Activated naive CD8-positive, alpha-beta T cell (primary cell): ENCODE measurements around the gene PHF20.
"Not testable (repeated sequence)": the region's sequence is repeated elsewhere in the genome, so short reads cannot be mapped to it uniquely, and the experiment has no call there.

ENCODE experiments used
- H3K27ac Mint-ChIP-seq: one replicate; pipeline ENCODE4 v1.8.0; 2021; ENCODE audit warnings: mixed read lengths
- H3K27me3 Mint-ChIP-seq: one replicate; pipeline ENCODE4 v1.8.0; 2021; ENCODE audit warnings: mixed read lengths
- H3K36me3 Mint-ChIP-seq: one replicate; pipeline ENCODE4 v1.8.0; 2021; ENCODE audit warnings: mixed read lengths
- H3K4me1 Mint-ChIP-seq: one replicate; pipeline ENCODE4 v1.8.0; 2021; ENCODE audit warnings: low read depth, mixed read lengths
- H3K4me3 Mint-ChIP-seq: one replicate; pipeline ENCODE4 v1.8.0; 2021; ENCODE audit warnings: mild to moderate bottlenecking, mixed read lengths
- H3K9me3 Mint-ChIP-seq: one replicate; pipeline ENCODE4 v1.8.0; 2021; ENCODE audit warnings: low read depth, mixed read lengths

The PHF20 gene

GRCh38 chr20:35954907-35955251, 183.1 kb downstream of the PHF20 start:
- H3K36me3 Mint-ChIP-seq = peaks cover 3% of the 10 kb centered on the region
- H3K4me1 Mint-ChIP-seq = peaks cover 25% of the 10 kb centered on the region
- H3K27me3 Mint-ChIP-seq = no peaks in the 10 kb centered on the region
- peak overlapping the region; percentile 100 for H3K27ac Mint-ChIP-seq
- peak overlapping the region; percentile 99 for H3K4me3 Mint-ChIP-seq
- H3K9me3 Mint-ChIP-seq = peaks cover 6% of the 10 kb centered on the region

- H3K4me3 Mint-ChIP-seq = no peak overlapping the region
- peaks cover 3% of the 10 kb centered on the region for H3K36me3 Mint-ChIP-seq
- H3K27me3 Mint-ChIP-seq = no peaks in the 10 kb centered on the region
- H3K27ac Mint-ChIP-seq = no peak overlapping the region
- H3K4me1 Mint-ChIP-seq = peaks cover 21% of the 10 kb centered on the region
- H3K9me3 Mint-ChIP-seq = peaks cover 6% of the 10 kb centered on the region
Observed at GRCh38 chr20:35956616-35957015, 184.8 kb downstream of the PHF20 start.

- not testable (repeated sequence) for H3K4me1 Mint-ChIP-seq, H3K27me3 Mint-ChIP-seq, H3K9me3 Mint-ChIP-seq, H3K36me3 Mint-ChIP-seq, H3K4me3 Mint-ChIP-seq, H3K27ac Mint-ChIP-seq
Observed at GRCh38 chr20:35959291-35959690, 187.5 kb downstream of the PHF20 start.

- H3K36me3 Mint-ChIP-seq = no peaks in the 10 kb centered on the region
- H3K4me3 Mint-ChIP-seq = no peak overlapping the region
- H3K9me3 Mint-ChIP-seq = peaks cover 6% of the 10 kb centered on the region
- H3K27ac Mint-ChIP-seq = no peak overlapping the region
- H3K27me3 Mint-ChIP-seq = no peaks in the 10 kb centered on the region
- peaks cover 3% of the 10 kb centered on the region for H3K4me1 Mint-ChIP-seq
Observed at GRCh38 chr20:35963878-35964277, 192.1 kb downstream of the PHF20 start.

- Mint-ChIP-seq H3K27ac (no peak within 1 kb of the TSS), H3K4me3 (no peak within 1 kb of the TSS), H3K4me1 (peaks cover 3% of the 10 kb centered on the region), H3K9me3 (no peaks in the 10 kb centered on the region), H3K27me3 (no peaks in the 10 kb centered on the region), H3K36me3 (no peaks in the 10 kb centered on the region)
Observed at GRCh38 chr20:35967979-35968640, 196.3 kb downstream of the PHF20 start, which contains the start of gene CNBD2. TSS of gene CNBD2 (plus strand) at chr20:35968590. CDS start at chr20:35968763, 173 bp downstream.

- Mint-ChIP-seq H3K27me3 (no peaks in the 10 kb centered on the region), H3K9me3 (no peaks in the 10 kb centered on the region), H3K4me1 (peaks cover 3% of the 10 kb centered on the region), H3K36me3 (no peaks in the 10 kb centered on the region), H3K27ac (no peak overlapping the region), H3K4me3 (no peak overlapping the region)
Observed at GRCh38 chr20:35968930-35969329, 197.1 kb downstream of the PHF20 start.

- no peaks in the 10 kb centered on the region for H3K27me3 Mint-ChIP-seq
- no peaks in the 10 kb centered on the region for H3K36me3 Mint-ChIP-seq
- H3K27ac Mint-ChIP-seq = no peak overlapping the region
- H3K4me3 Mint-ChIP-seq = no peak overlapping the region
- no peaks in the 10 kb centered on the region for H3K9me3 Mint-ChIP-seq
- H3K4me1 Mint-ChIP-seq = no peaks in the 10 kb centered on the region
Observed at GRCh38 chr20:35971981-35972380, 200.2 kb downstream of the PHF20 start.

- Mint-ChIP-seq H3K36me3 (no peaks in the 10 kb centered on the region), H3K27me3 (no peaks in the 10 kb centered on the region), H3K4me1 (no peaks in the 10 kb centered on the region), H3K27ac (no peak overlapping the region), H3K4me3 (no peak overlapping the region), H3K9me3 (no peaks in the 10 kb centered on the region)
Observed at GRCh38 chr20:35972462-35972861, 200.6 kb downstream of the PHF20 start.

GRCh38 chr20:35974256-35974655, 202.4 kb downstream of the PHF20 start:
- Mint-ChIP-seq H3K4me3 (no peak overlapping the region), H3K36me3 (no peaks in the 10 kb centered on the region), H3K9me3 (no peaks in the 10 kb centered on the region), H3K27ac (no peak overlapping the region), H3K27me3 (no peaks in the 10 kb centered on the region), H3K4me1 (no peaks in the 10 kb centered on the region)

GRCh38 chr20:35975576-35976373, 204.0 kb downstream of the PHF20 start:
- Mint-ChIP-seq H3K27me3 (no peaks in the 10 kb centered on the region), H3K4me3 (no peak overlapping the region), H3K9me3 (no peaks in the 10 kb centered on the region), H3K27ac (no peak overlapping the region), H3K36me3 (no peaks in the 10 kb centered on the region), H3K4me1 (no peaks in the 10 kb centered on the region)

GRCh38 chr20:35978041-35978513, 206.3 kb downstream of the PHF20 start:
- Mint-ChIP-seq H3K4me1 (no peaks in the 10 kb centered on the region), H3K27me3 (no peaks in the 10 kb centered on the region), H3K27ac (no peak overlapping the region), H3K9me3 (no peaks in the 10 kb centered on the region), H3K36me3 (no peaks in the 10 kb centered on the region), H3K4me3 (no peak overlapping the region)

- Mint-ChIP-seq H3K4me1 (no peaks in the 10 kb centered on the region), H3K4me3 (no peak overlapping the region), H3K27ac (no peak overlapping the region), H3K27me3 (no peaks in the 10 kb centered on the region), H3K9me3 (no peaks in the 10 kb centered on the region), H3K36me3 (no peaks in the 10 kb centered on the region)
Observed at GRCh38 chr20:35979544-35979943, 207.7 kb downstream of the PHF20 start.

GRCh38 chr20:35981969-35982368, 210.2 kb downstream of the PHF20 start:
- Mint-ChIP-seq H3K36me3 (no peaks in the 10 kb centered on the region), H3K27ac (no peak overlapping the region), H3K4me1 (no peaks in the 10 kb centered on the region), H3K4me3 (no peak overlapping the region), H3K27me3 (no peaks in the 10 kb centered on the region), H3K9me3 (no peaks in the 10 kb centered on the region)

- H3K4me1 Mint-ChIP-seq = no peaks in the 10 kb centered on the region
- no peak overlapping the region for H3K4me3 Mint-ChIP-seq
- H3K27ac Mint-ChIP-seq = no peak overlapping the region
- no peaks in the 10 kb centered on the region for H3K9me3 Mint-ChIP-seq
- H3K36me3 Mint-ChIP-seq = no peaks in the 10 kb centered on the region
- H3K27me3 Mint-ChIP-seq = peaks cover 2% of the 10 kb centered on the region
Observed at GRCh38 chr20:35984382-35984781, 212.6 kb downstream of the PHF20 start.

GRCh38 chr20:35985806-35986205, 214.0 kb downstream of the PHF20 start:
- no peaks in the 10 kb centered on the region for H3K4me1 Mint-ChIP-seq

More at GRCh38 chr20:35985806-35986205, 214.0 kb downstream of the PHF20 start:
- Mint-ChIP-seq H3K4me3 (no peak overlapping the region), H3K27me3 (peaks cover 6% of the 10 kb centered on the region), H3K27ac (no peak overlapping the region), H3K36me3 (no peaks in the 10 kb centered on the region), H3K9me3 (no peaks in the 10 kb centered on the region)
